HEK293 (cell line): ENCODE measurements around the gene SLC2A5.

Source experiments
- CTCF ChIP-seq: fragments of 450-650 bp; formaldehyde crosslinking; IDR thresholded peaks from 2 replicates; pipeline ENCODE4 v1.5.1; 2016; ENCODE audit warnings: missing biosample characterization, missing genetic modification characterization
- EGR2 ChIP-seq: fragments of 450-650 bp; formaldehyde crosslinking; IDR thresholded peaks from 2 replicates; pipeline ENCODE4 v1.5.1; 2016; ENCODE audit warnings: low read depth, missing biosample characterization, missing genetic modification characterization
- SETDB1 ChIP-seq: IDR thresholded peaks from one replicate; pipeline ENCODE4 v1.6.1; 2017; ENCODE audit warnings: mild to moderate bottlenecking, low read length, moderate library complexity, mixed read lengths; ENCODE audit not compliant: insufficient read length
- TRIM28 ChIP-seq: IDR thresholded peaks from 2 replicates; pipeline ENCODE4 v1.6.1; 2011; ENCODE audit warnings: low read length, control low read depth, borderline replicate concordance
- ZBTB26 ChIP-seq: fragments of 450-650 bp; formaldehyde crosslinking; optimal IDR thresholded peaks from 2 replicates; pipeline ENCODE3; 2016; ENCODE audit warnings: missing biosample characterization, mild to moderate bottlenecking, missing genetic modification characterization
- ZNF23 ChIP-seq: fragments of 450-650 bp; formaldehyde crosslinking; IDR thresholded peaks from 2 replicates; pipeline ENCODE4 v1.5.1; 2016; ENCODE audit warnings: missing biosample characterization, missing genetic modification characterization, borderline replicate concordance
- ZNF24 ChIP-seq: fragments of 450-650 bp; formaldehyde crosslinking; IDR thresholded peaks from 2 replicates; pipeline ENCODE4 v1.5.1; 2016; ENCODE audit warnings: missing biosample characterization, missing genetic modification characterization
- ZNF473 ChIP-seq: fragments of 450-650 bp; formaldehyde crosslinking; IDR thresholded peaks from 2 replicates; pipeline ENCODE4 v1.5.1; 2017; ENCODE audit warnings: missing biosample characterization, missing genetic modification characterization
- ZNF510 ChIP-seq: fragments of 450-650 bp; formaldehyde crosslinking; IDR thresholded peaks from 2 replicates; pipeline ENCODE4 v1.5.1; 2018; ENCODE audit warnings: mild to moderate bottlenecking, missing genetic modification characterization, missing biosample characterization; ENCODE audit not compliant: insufficient replicate concordance
- ZNF658 ChIP-seq: fragments of 450-650 bp; formaldehyde crosslinking; IDR thresholded peaks from 2 replicates; pipeline ENCODE4; 2016; ENCODE audit warnings: missing biosample characterization, missing genetic modification characterization
- ZNF664 ChIP-seq: fragments of 450-650 bp; formaldehyde crosslinking; IDR thresholded peaks from 2 replicates; pipeline ENCODE4 v1.5.1; 2016; ENCODE audit warnings: missing biosample characterization, missing genetic modification characterization
- ZNF747 ChIP-seq: fragments of 450-650 bp; formaldehyde crosslinking; IDR thresholded peaks from 2 replicates; pipeline ENCODE4 v1.5.1; 2016; ENCODE audit warnings: missing biosample characterization, missing genetic modification characterization
- ZNF777 ChIP-seq: fragments of 450-650 bp; formaldehyde crosslinking; IDR thresholded peaks from 2 replicates; pipeline ENCODE4 v1.5.1; 2017; ENCODE audit warnings: missing biosample characterization, missing genetic modification characterization, borderline replicate concordance
- TF ChIP-seq, protein P1 (sequence below): fragments of 450-650 bp; formaldehyde crosslinking; IDR thresholded peaks from 2 replicates; pipeline ENCODE4 v1.5.1; 2016; ENCODE audit warnings: missing biosample characterization, missing genetic modification characterization, low read depth

DNA sequence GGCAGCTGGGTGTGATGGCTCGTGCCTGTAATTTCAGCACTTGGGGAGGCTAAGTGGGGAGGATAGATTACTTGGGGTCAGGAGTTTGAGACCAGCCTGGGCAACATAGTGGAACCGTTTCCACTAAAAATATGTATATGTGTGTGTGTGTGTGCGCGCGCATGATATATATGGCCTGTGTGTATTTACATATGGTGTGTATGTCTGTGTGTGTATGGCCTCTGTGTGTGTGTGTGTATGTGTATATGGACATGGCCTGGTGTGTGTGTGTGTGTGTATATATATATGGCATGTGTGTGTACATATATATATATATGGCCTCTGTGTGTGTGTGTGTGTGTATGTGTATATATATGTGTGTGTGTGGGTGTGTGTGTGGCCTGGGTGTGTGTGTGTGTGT, 27.2 kb downstream of the SLC2A5 start:
- TF ChIP-seq TRIM28 = no peak
- TF ChIP-seq ZNF23 (tag by site-specific recombination) = no peak
- TF ChIP-seq CTCF (tag by site-specific recombination) = no peak
- TF ChIP-seq ZNF24 (tag by site-specific recombination) = no peak
- TF ChIP-seq ZNF777 (tag by site-specific recombination) = no peak
- TF ChIP-seq, protein P1, sequence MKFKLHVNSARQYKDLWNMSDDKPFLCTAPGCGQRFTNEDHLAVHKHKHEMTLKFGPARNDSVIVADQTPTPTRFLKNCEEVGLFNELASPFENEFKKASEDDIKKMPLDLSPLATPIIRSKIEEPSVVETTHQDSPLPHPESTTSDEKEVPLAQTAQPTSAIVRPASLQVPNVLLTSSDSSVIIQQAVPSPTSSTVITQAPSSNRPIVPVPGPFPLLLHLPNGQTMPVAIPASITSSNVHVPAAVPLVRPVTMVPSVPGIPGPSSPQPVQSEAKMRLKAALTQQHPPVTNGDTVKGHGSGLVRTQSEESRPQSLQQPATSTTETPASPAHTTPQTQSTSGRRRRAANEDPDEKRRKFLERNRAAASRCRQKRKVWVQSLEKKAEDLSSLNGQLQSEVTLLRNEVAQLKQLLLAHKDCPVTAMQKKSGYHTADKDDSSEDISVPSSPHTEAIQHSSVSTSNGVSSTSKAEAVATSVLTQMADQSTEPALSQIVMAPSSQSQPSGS = no peak
- no peak for TF ChIP-seq ZNF510 (tag by site-specific recombination)
- TF ChIP-seq ZBTB26 (tag by site-specific recombination) = no peak
- TF ChIP-seq SETDB1 = no peak
- TF ChIP-seq ZNF747 = no peak
- TF ChIP-seq EGR2 (tag by site-specific recombination) = no peak
- TF ChIP-seq ZNF658 (tag by site-specific recombination) = no peak
- TF ChIP-seq ZNF473 (tag by site-specific recombination) = no peak
- no peak for TF ChIP-seq ZNF664
